Testis (tissue), 3 donors: Measurements from ENCODE around the gene CLCN6. TPM values are rescaled to one million over a fixed set of nuclear protein-coding genes. Genes with fewer than 3 reads are reported as not detected.

Experiments
- DNase-seq: peaks from one replicate; pipeline ENCODE4 v3.0.0-alpha.2; 2019
- H3K27ac ChIP-seq, 2 donors: fragments of 200-600 bp; sonication (generic); one replicate each; pipeline ENCODE4 v1.5.1; 2019
- H3K27me3 ChIP-seq: fragments of 200-600 bp; sonication (generic); one replicate; pipeline ENCODE4 v1.5.1; 2019
- H3K36me3 ChIP-seq: fragments of 200-600 bp; sonication (generic); one replicate; pipeline ENCODE4 v1.5.1; 2017; ENCODE audit warnings: low read depth; ENCODE audit errors: missing control alignments
- H3K4me1 ChIP-seq: fragments of 200-600 bp; sonication (generic); one replicate; pipeline ENCODE4 v1.5.1; 2019
- H3K4me3 ChIP-seq, 2 donors: fragments of 200-600 bp; sonication (generic); one replicate each; pipeline ENCODE4 v1.5.1; 2017 to 2019
- H3K9me3 ChIP-seq: fragments of 200-600 bp; sonication (generic); one replicate; pipeline ENCODE4 v1.5.1; 2017
- CTCF ChIP-seq, 3 experiments: fragments of 450-650 bp in 2 of 3; fragments of 200-600 bp in 1 of 3; sonication (generic) in 1 of 3; IDR thresholded peaks; one replicate each; pipeline ENCODE4 v1.5.1; 2016 to 2019; ENCODE audit warnings: antibody characterized with exemption in 3 of 3, mild to moderate bottlenecking in 2 of 3, moderate library complexity in 1 of 3
- POLR2A ChIP-seq: fragments of 450-650 bp; IDR thresholded peaks from one replicate; pipeline ENCODE4 v1.6.1; 2017; ENCODE audit warnings: antibody characterized with exemption, mild to moderate bottlenecking, moderate library complexity
- WGBS, 2 donors: methylation state at CpG; one replicate each; pipeline ENCODE4 v1.1.5; 2018; 5-methylcytosine and 5-hydroxymethylcytosine counted together
- intact Hi-C: fragments of 100-400 bp; cut with DNase I; formaldehyde crosslinking; loops from one replicate; pipeline ENCODE4 v1.15.1; 2023; ENCODE audit warnings: low total_unique reads
- polyA plus RNA-seq: library from polyadenylated mRNA; stranded (reverse); fragments of 350-450 nt; fragmentation: Illumina TruSeq; extraction: RNeasy Lipid Tissue Mini Kit (QIAGEN cat#74804); gene quantifications from one replicate; pipeline ENCODE4 v1.2.3, GENCODE V29; 2014; ENCODE audit warnings: low read depth, low replicate concordance; ENCODE audit not compliant: insufficient read depth
- total RNA-seq, 2 donors: library from RNA; depleted of rRNA; stranded (reverse); fragments of >200 nt; gene quantifications; one replicate each; pipeline ENCODE4 v1.2.3, GENCODE V29; 2016

The CLCN6 gene
- total and polyA plus RNA-seq, 3 donors from 2014 or later, result 47.9 to 91.7 (median 57.1) TPM

- WGBS, 2 donors, result 67 to 69% methylated on average over 17 to 19 of the region's 19 CpGs
- intact Hi-C loops, result no loop called here
- peak; percentile 42 for DNase-seq
- no peak overlapping the region for H3K4me3 ChIP-seq
- TF ChIP-seq CTCF (IDR thresholded peaks at IDR 0.05) (no peak), POLR2A (no peak)
- no peaks in the 10 kb centered on the region for H3K9me3 ChIP-seq
- peaks cover 4% of the 10 kb centered on the region for H3K4me1 ChIP-seq
- no peaks in the 10 kb centered on the region for H3K27me3 ChIP-seq
- H3K27ac ChIP-seq, result no peak overlapping the region
- no peaks in the 10 kb centered on the region for H3K36me3 ChIP-seq
Observed at GRCh38 chr1:11886986-11887665, 81.1 kb downstream of the CLCN6 start.

GRCh38 chr1:11887666-11888007 is 81.6 kb downstream of the CLCN6 start:
- intact Hi-C loops, result no loop called here
- Histone ChIP-seq H3K36me3 (no peaks in the 10 kb centered on the region), H3K4me3 (no peak overlapping the region), H3K27ac (no peak overlapping the region), H3K4me1 (peaks cover 4% of the 10 kb centered on the region), H3K9me3 (no peaks in the 10 kb centered on the region), H3K27me3 (no peaks in the 10 kb centered on the region)
- TF ChIP-seq CTCF (IDR thresholded peaks at IDR 0.05) (no peak), POLR2A (no peak)
- no peak for DNase-seq
- WGBS, 2 donors, result 71 to 92% methylated on average over 2 to 7 of the region's 7 CpGs

GRCh38 chr1:11888206-11888876 is 82.3 kb downstream of the CLCN6 start:
- WGBS, 2 donors, result 86 to 87% methylated on average over 13 to 15 of the region's 15 CpGs
- no peak for TF ChIP-seq POLR2A
- TF ChIP-seq CTCF (IDR thresholded peaks at IDR 0.05), result no peak
- Histone ChIP-seq H3K36me3 (no peaks in the 10 kb centered on the region), H3K27me3 (no peaks in the 10 kb centered on the region), H3K4me1 (no peaks in the 10 kb centered on the region), H3K27ac (no peak overlapping the region), H3K9me3 (no peaks in the 10 kb centered on the region), H3K4me3 (no peak overlapping the region)
- intact Hi-C loops, result no loop called here
- DNase-seq, result no peak

GRCh38 chr1:11888877-11889208 is 82.9 kb downstream of the CLCN6 start:
- H3K9me3 ChIP-seq, result no peaks in the 10 kb centered on the region
- WGBS, 2 donors, result 63 to 68% methylated on average over 2 to 3 of the region's 3 CpGs
- H3K4me3 ChIP-seq, result no peak overlapping the region
- no peak overlapping the region for H3K27ac ChIP-seq
- H3K27me3 ChIP-seq, result no peaks in the 10 kb centered on the region
- no peak for DNase-seq
- H3K4me1 ChIP-seq, result no peaks in the 10 kb centered on the region
- no peak for TF ChIP-seq CTCF (IDR thresholded peaks at IDR 0.05)
- TF ChIP-seq POLR2A, result no peak
- no peaks in the 10 kb centered on the region for H3K36me3 ChIP-seq
- intact Hi-C loops, result no loop called here
